HEK293T (cell line): ENCODE results near the gene TADA2B.
A peak's percentile ranks its signal among the peaks of the same experiment; 100 is the strongest.

Experiments
- CTCF ChIA-PET: fragments of 350-600 bp; formaldehyde crosslinking; extraction: SDS; loops from one replicate; lab custom pipeline; 2021; ENCODE audit warnings: antibody characterized with exemption, inconsistent platforms; lab: Yijun Ruan, JAX
- POLR2A ChIA-PET: fragments of 350-600 bp; formaldehyde crosslinking; extraction: SDS; loops from one replicate; lab custom pipeline; 2020; ENCODE audit warnings: antibody characterized with exemption, inconsistent platforms; lab: Yijun Ruan, JAX
- DNase-seq: peaks from one replicate; pipeline ENCODE4 v3.0.0; 2012; ENCODE audit warnings: mixed read lengths; ENCODE audit errors: extremely low spot score
- ARNT ChIP-seq: fragments of 450-650 bp; IDR thresholded peaks from 2 replicates; pipeline ENCODE4 v1.6.1; 2017; ENCODE audit warnings: mild to moderate bottlenecking
- BHLHE40 ChIP-seq: fragments of 450-650 bp; IDR thresholded peaks from 2 replicates; pipeline ENCODE4 v1.6.1; 2016; ENCODE audit warnings: mild to moderate bottlenecking, moderate library complexity, borderline replicate concordance
- CTBP1 ChIP-seq: fragments of 450-650 bp; IDR thresholded peaks from 2 replicates; pipeline ENCODE4 v1.6.1; 2016; ENCODE audit warnings: borderline replicate concordance
- ELF4 ChIP-seq: fragments of 450-650 bp; IDR thresholded peaks from 2 replicates; pipeline ENCODE4 v1.6.1; 2017; ENCODE audit warnings: antibody characterized with exemption
- FOXA1 ChIP-seq: fragments of 450-650 bp; IDR thresholded peaks from 2 replicates; pipeline ENCODE4 v1.6.1; 2016; ENCODE audit warnings: mild to moderate bottlenecking
- FOXK2 ChIP-seq: fragments of 450-650 bp; IDR thresholded peaks from 2 replicates; pipeline ENCODE4 v1.6.1; 2016; ENCODE audit warnings: mild to moderate bottlenecking
- FOXM1 ChIP-seq: fragments of 450-650 bp; IDR thresholded peaks from 2 replicates; pipeline ENCODE4 v1.6.1; 2017; ENCODE audit warnings: mild to moderate bottlenecking, borderline replicate concordance
- HDGF ChIP-seq: fragments of 450-650 bp; IDR thresholded peaks from 2 replicates; pipeline ENCODE4 v1.6.1; 2017; ENCODE audit warnings: antibody characterized with exemption, borderline replicate concordance
- L3MBTL2 ChIP-seq: fragments of 450-650 bp; conservative IDR thresholded peaks from 2 replicates; pipeline ENCODE4 v1.6.1; 2016; ENCODE audit warnings: mild to moderate bottlenecking
- LEF1 ChIP-seq: fragments of 450-650 bp; IDR thresholded peaks from 2 replicates; pipeline ENCODE4 v1.6.1; 2017; ENCODE audit warnings: mild to moderate bottlenecking, borderline replicate concordance
- NFRKB ChIP-seq: fragments of 450-650 bp; IDR thresholded peaks from 2 replicates; pipeline ENCODE4 v1.6.1; 2016; ENCODE audit warnings: mild to moderate bottlenecking, moderate library complexity
- PKNOX1 ChIP-seq: fragments of 450-650 bp; IDR thresholded peaks from 2 replicates; pipeline ENCODE4 v1.6.1; 2016
- SP1 ChIP-seq: fragments of 450-650 bp; IDR thresholded peaks from 2 replicates; pipeline ENCODE4 v1.6.1; 2017
- SUZ12 ChIP-seq: fragments of 450-650 bp; IDR thresholded peaks from 2 replicates; pipeline ENCODE4 v1.6.1; 2016; ENCODE audit warnings: mild to moderate bottlenecking
- TARDBP ChIP-seq: fragments of 450-650 bp; IDR thresholded peaks from 2 replicates; pipeline ENCODE4 v1.6.1; 2016
- ZNF384 ChIP-seq: fragments of 450-650 bp; IDR thresholded peaks from 2 replicates; pipeline ENCODE4 v1.6.1; 2016

TADA2B gene

GRCh38 chr4:7068279-7068842 lies 25.2 kb downstream of the TADA2B start:
- ChIA-PET POLR2A (interaction anchor here (0.5 to 4.7 kb wide), 32 partner anchors 10 to 1442 kb away, joined by 3 to 67 read pairs (median 6); partner anchors contain the start of genes MRFAP1L1 and TADA2B), CTCF (interaction anchor here (0.9 to 2.7 kb wide), 7 partner anchors 9 to 195 kb away, joined by 3 to 15 read pairs (median 5); partner anchors contain the start of gene TADA2B)
- TF ChIP-seq BHLHE40 (no peak), FOXM1 (no peak)
- DNase-seq = no peak

GRCh38 chr4:7068883-7069282 lies 25.7 kb downstream of the TADA2B start:
- peak; percentile 49 for TF ChIP-seq L3MBTL2
- no peak for TF ChIP-seq BHLHE40
- no peak for DNase-seq
- ChIA-PET POLR2A (interaction anchor here (1.1 to 4.7 kb wide), 14 partner anchors 9 to 395 kb away, joined by 3 to 67 read pairs (median 6); partner anchors contain the start of genes TADA2B and TBC1D14), CTCF (interaction anchor here (0.7 to 2.7 kb wide), 7 partner anchors 8 to 195 kb away, joined by 3 to 15 read pairs (median 4); no protein-coding TSS in a partner anchor)

GRCh38 chr4:7070729-7071511 lies 27.7 kb downstream of the TADA2B start:
- DNase-seq = peak; percentile 74
- TF ChIP-seq SUZ12 (no peak), TARDBP (no peak), ARNT (no peak), FOXK2 (no peak), LEF1 (no peak), ZNF384 (no peak), L3MBTL2 (no peak), SP1 (no peak), BHLHE40 (no peak), CTBP1 (no peak), FOXM1 (no peak), HDGF (no peak), NFRKB (no peak), ELF4 (no peak), PKNOX1 (no peak), FOXA1 (no peak)
- ChIA-PET POLR2A (interaction anchor here (0.7 to 1.0 kb wide), 3 partner anchors 12 to 165 kb away, joined by 3 read pairs; no protein-coding TSS in a partner anchor), CTCF (interaction anchor here (0.6 to 2.7 kb wide), 14 partner anchors 8 to 377 kb away, joined by 3 to 15 read pairs (median 4); partner anchors contain the start of genes S100P and TADA2B)

- ChIA-PET POLR2A (no interaction called here), CTCF (interaction anchor here (0.7 to 1.8 kb wide), 4 partner anchors 10 to 1041 kb away, joined by 3 to 7 read pairs (median 6); no protein-coding TSS in a partner anchor)
- no peak for DNase-seq
- TF ChIP-seq ARNT = no peak
Observed at GRCh38 chr4:7073059-7073458, 29.9 kb downstream of the TADA2B start.

- TF ChIP-seq FOXK2 (no peak), L3MBTL2 (no peak), CTBP1 (no peak), BHLHE40 (no peak), ZNF384 (no peak), LEF1 (no peak), FOXM1 (no peak), FOXA1 (no peak), NFRKB (no peak), PKNOX1 (no peak), SUZ12 (no peak), SP1 (no peak)
- CTCF ChIA-PET = interaction anchor here (0.7 to 1.0 kb wide), 2 partner anchors 9 to 1040 kb away, joined by 3 to 6 read pairs; no protein-coding TSS in a partner anchor
- DNase-seq = peak; percentile 79
- POLR2A ChIA-PET = no interaction called here
Observed at GRCh38 chr4:7073526-7074390, 30.6 kb downstream of the TADA2B start.

GRCh38 chr4:7074426-7074825 lies 31.3 kb downstream of the TADA2B start:
- TF ChIP-seq CTBP1 (no peak), SP1 (no peak), ARNT (no peak), FOXK2 (no peak), SUZ12 (no peak), L3MBTL2 (no peak)
- POLR2A ChIA-PET = no interaction called here
- DNase-seq = no peak
- CTCF ChIA-PET = no interaction called here
